GM19372 (cell line): Measurements from ENCODE around the gene NFKBIZ.
"Not testable (repeated sequence)": the region's sequence is repeated elsewhere in the genome, so short reads cannot be mapped to it uniquely, and the experiment has no call there.

Source experiments
- ATAC-seq: cut with Tn5 transposase; IDR thresholded peaks from one replicate; pipeline ENCODE4 v1.9.1; 2021; ENCODE audit warnings: mild to moderate bottlenecking, low read depth, moderate library complexity; ENCODE audit not compliant: unreplicated experiment

The NFKBIZ gene

DNA sequence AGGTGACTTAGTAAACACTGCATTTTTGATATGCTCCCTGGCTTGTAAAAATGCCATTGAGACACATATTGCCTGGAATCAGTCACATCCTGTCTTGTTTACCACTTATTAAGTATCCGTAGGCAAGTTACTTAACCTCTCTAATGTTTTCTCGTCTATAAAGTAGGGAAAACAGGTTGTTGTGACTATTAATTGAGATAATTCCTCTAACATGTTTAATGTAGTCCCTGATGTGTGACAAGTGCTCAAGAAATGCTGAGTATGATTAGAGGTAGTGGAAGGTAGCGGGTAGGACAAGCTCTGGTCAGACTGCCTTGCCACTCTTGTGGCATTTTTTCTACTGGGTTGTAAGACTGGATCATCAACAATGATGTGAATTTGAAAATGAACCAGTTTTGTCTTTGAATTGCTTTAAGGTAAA, 54.1 kb downstream of the NFKBIZ start:
- no peak for ATAC-seq

- ATAC-seq = not testable (repeated sequence)
These were observed 56.3 kb downstream of the NFKBIZ start for GRCh38 chr3:101905573-101905972.
